ENCODE measurements around the gene PDE4B. TPM values are rescaled to one million over a fixed set of nuclear protein-coding genes. Genes with fewer than 3 reads are reported as not detected.

Gene PDE4B
- total and polyA plus RNA-seq, 2 of the 13 experiments (the other 11 are each of a cell fraction or from before 2014, with no cell fraction given): not detected

- TF ChIP-seq LBX2 (CRISPR knock-in tag; IDR thresholded peaks at IDR 0.05; ENCODE audit: borderline replicate concordance) (no peak), ZNF749 (CRISPR knock-in tag; IDR thresholded peaks at IDR 0.05; ENCODE audit: borderline replicate concordance) (no peak)
These were observed 536.2 kb downstream of the PDE4B start (continued) for GRCh38 chr1:66328896-66329295.

GRCh38 chr1:66330722-66331141 is 538.0 kb downstream of the PDE4B start:
- in situ Hi-C loops (cut with HindIII; ENCODE audit: extremely low pct_ligation_motif_present, low pct_unique_long_range_greater_than_20kb): no loop called here
- H3K36me3 ChIP-seq (replicated peaks in 1 of 2; ENCODE audit: control insufficient read depth in 1 of 2, insufficient read depth in 2 of 2, low read length in 2 of 2): no peaks in the 10 kb centered on the region
- no peak for ATAC-seq
- intact Hi-C loops (cut with micrococcal nuclease; ENCODE audit: unreplicated experiment): no loop called here
- H3K4me3 ChIP-seq (replicated peaks in 1 of 3; ENCODE audit: insufficient read depth in 1 of 3, low read depth in 2 of 3, low read length in 3 of 3): no peak overlapping the region
- BruUV-seq (replicated peaks): no TSS peak
- H3K79me2 ChIP-seq (ENCODE audit: insufficient read depth, low read length): no peaks in the 10 kb centered on the region
- H3K27me3 ChIP-seq (ENCODE audit: control insufficient read depth in 1 of 2, insufficient read depth in 2 of 2, low read length in 2 of 2): peaks cover 0 to 2% of the 10 kb centered on the region in 2 experiments; a peak in 2 of 5 replicates
- DNase-seq (ENCODE audit: low spot score): no peak
- no peaks in the 10 kb centered on the region for H3K9me3 ChIP-seq (ENCODE audit: low read length)
- H3K9ac ChIP-seq (ENCODE audit: insufficient read depth, low read depth, low read length): no peak overlapping the region
- no peak overlapping the region for H3K4me2 ChIP-seq (ENCODE audit: low read depth, low read length)
- no peaks in the 10 kb centered on the region for H4K20me1 ChIP-seq (ENCODE audit: insufficient read depth, low read length)
- H3K4me1 ChIP-seq (ENCODE audit: insufficient read depth, low read length): no peaks in the 10 kb centered on the region
- H3K27ac ChIP-seq (ENCODE audit: extremely low read length, insufficient read depth, low read length): no peak overlapping the region
- WGBS (ENCODE audit: low lambda C conversion rate): 2% methylated on average over 4 of the region's 4 CpGs
- H2AFZ ChIP-seq (ENCODE audit: low read length): no peak overlapping the region
- ChIA-PET POLR2A (no interaction called here), CTCF (ENCODE audit: low intra/inter-chr PET ratio, low total read pairs) (no interaction called here)
- FAIRE-seq: no peak
- no peak for TF ChIP-seq PPARG (CRISPR knock-in tag; conservative IDR thresholded peaks at IDR 0.05)
- no peak for TF ChIP-seq ZNF777 (CRISPR knock-in tag; IDR thresholded peaks at IDR 0.05)
- TF ChIP-seq NR2F1 (CRISPR knock-in tag; IDR thresholded peaks at IDR 0.05): no peak
- TF ChIP-seq ZBED4 (CRISPR knock-in tag; IDR thresholded peaks at IDR 0.05; ENCODE audit: borderline replicate concordance): no peak
- TF ChIP-seq PCBP2 (optimal IDR thresholded peaks at IDR 0.05; ENCODE audit: low read depth, low read length, poor library complexity, severe bottlenecking): no peak
- TF ChIP-seq KAT2B (IDR thresholded peaks at IDR 0.05; ENCODE audit: borderline replicate concordance, low read depth, low read length): no peak
- no peak for TF ChIP-seq SIN3A (IDR thresholded peaks at IDR 0.05; ENCODE audit: borderline replicate concordance, low read depth, low read length)
- TF ChIP-seq KLF15 (CRISPR knock-in tag; IDR thresholded peaks at IDR 0.05; ENCODE audit: borderline replicate concordance): no peak
- TF ChIP-seq CENPT (CRISPR knock-in tag; IDR thresholded peaks at IDR 0.05; ENCODE audit: low read depth): no peak
- TF ChIP-seq GLI4 (CRISPR knock-in tag; IDR thresholded peaks at IDR 0.05; ENCODE audit: borderline replicate concordance): no peak
- no peak for TF ChIP-seq SRSF1 (optimal IDR thresholded peaks at IDR 0.05; ENCODE audit: low read depth, low read length)
- TF ChIP-seq HMGA1 (CRISPR knock-in tag; conservative IDR thresholded peaks at IDR 0.05): no peak
- no peak for TF ChIP-seq ZNF367 (CRISPR knock-in tag; IDR thresholded peaks at IDR 0.05; ENCODE audit: borderline replicate concordance)
- TF ChIP-seq HNF4A (CRISPR knock-in tag; IDR thresholded peaks at IDR 0.05): no peak
- TF ChIP-seq DBP (CRISPR knock-in tag; IDR thresholded peaks at IDR 0.05; ENCODE audit: not compliant biosample characterization): no peak
- TF ChIP-seq ZNF7 (CRISPR knock-in tag; IDR thresholded peaks at IDR 0.05): no peak
- no peak for TF ChIP-seq ZFP62 (CRISPR knock-in tag; IDR thresholded peaks at IDR 0.05)

Measured in HepG2 (cell line).